ENCODE data around the gene MKX. TPM values are rescaled to one million over a fixed set of nuclear protein-coding genes. Genes with fewer than 3 reads are reported as not detected.

The MKX gene
- total and polyA plus RNA-seq, 4 donors: 0.57 to 3.0 (median 2.0) TPM; not detected in 1

- Histone ChIP-seq H3K27me3 (ENCODE audit: control insufficient read depth in 4 of 4, insufficient read depth in 4 of 4, low read length in 3 of 4) (no peaks in the 10 kb centered on the region), H3K9me3 (ENCODE audit: control insufficient read depth in 4 of 4, low read length in 3 of 4) (no peaks in the 10 kb centered on the region), H3K4me3 (ENCODE audit: low read depth in 1 of 3, low read length in 3 of 3) (no peak overlapping the region), H3K27ac (ENCODE audit: low read depth in 1 of 2, low read length in 2 of 2) (no peak overlapping the region), H3K9ac (ENCODE audit: low read depth in 1 of 2, low read length in 2 of 2) (no peak overlapping the region), H3K36me3 (ENCODE audit: control insufficient read depth in 4 of 4, insufficient read depth in 3 of 4, low read depth in 1 of 4, low read length in 3 of 4) (no peaks in the 10 kb centered on the region), H3K4me1 (ENCODE audit: control insufficient read depth in 4 of 4, insufficient read depth in 4 of 4, low read length in 3 of 4) (no peaks in the 10 kb centered on the region)
- no peak for DNase-seq (ENCODE audit: low spot score)
- TF ChIP-seq GABPA (IDR thresholded peaks at IDR 0.05 in 1 of 2, conservative IDR thresholded peaks at IDR 0.05 in 1 of 2): no peak
- WGBS: 83% methylated on average over 1 of the region's 1 CpG
Observed at GRCh38 chr10:27688276-27688675, 57.3 kb downstream of the MKX start.

- DNase-seq (ENCODE audit: low spot score): no peak
- 63% methylated on average over 6 of the region's 6 CpGs for WGBS
- H3K4me1 ChIP-seq (ENCODE audit: control insufficient read depth in 4 of 4, insufficient read depth in 4 of 4, low read length in 3 of 4): no peaks in the 10 kb centered on the region
- TF ChIP-seq TAF1 (conservative IDR thresholded peaks at IDR 0.05): no peak
- TF ChIP-seq ATF3 (IDR thresholded peaks at IDR 0.05): no peak
- no peak for TF ChIP-seq YY1 (IDR thresholded peaks at IDR 0.05)
- TF ChIP-seq REST (IDR thresholded peaks at IDR 0.05): no peak
- TF ChIP-seq GABPA (IDR thresholded peaks at IDR 0.05 in 1 of 2, conservative IDR thresholded peaks at IDR 0.05 in 1 of 2): no peak
- TF ChIP-seq SP1 (IDR thresholded peaks at IDR 0.05): no peak
- no peak for TF ChIP-seq FOXA1 (IDR thresholded peaks at IDR 0.05)
- TF ChIP-seq CTCF (IDR thresholded peaks at IDR 0.05; ENCODE audit: low read depth, low read length, missing input control): no peak
- no peak for TF ChIP-seq ZBTB33 (IDR thresholded peaks at IDR 0.05)
- TF ChIP-seq FOXA2 (IDR thresholded peaks at IDR 0.05): no peak
- TF ChIP-seq EGR1 (IDR thresholded peaks at IDR 0.05; ENCODE audit: low read depth in 2 of 2): no peak
- TF ChIP-seq MAX (IDR thresholded peaks at IDR 0.05): no peak
- no peak for TF ChIP-seq NR2F2 (IDR thresholded peaks at IDR 0.05)
- TF ChIP-seq RXRA (IDR thresholded peaks at IDR 0.05): no peak
- TF ChIP-seq HNF4G (IDR thresholded peaks at IDR 0.05): no peak
- TF ChIP-seq JUND (IDR thresholded peaks at IDR 0.05): no peak
- no peak for TF ChIP-seq HNF4A (conservative IDR thresholded peaks at IDR 0.05)
- no peak for TF ChIP-seq RAD21 (IDR thresholded peaks at IDR 0.05)
- no peaks in the 10 kb centered on the region for H3K36me3 ChIP-seq (ENCODE audit: control insufficient read depth in 4 of 4, insufficient read depth in 3 of 4, low read depth in 1 of 4, low read length in 3 of 4)
- H3K9ac ChIP-seq (ENCODE audit: low read depth in 1 of 2, low read length in 2 of 2): no peak overlapping the region
- H3K27me3 ChIP-seq (ENCODE audit: control insufficient read depth in 4 of 4, insufficient read depth in 4 of 4, low read length in 3 of 4): no peaks in the 10 kb centered on the region
- no peak overlapping the region for H3K4me3 ChIP-seq (ENCODE audit: low read depth in 1 of 3, low read length in 3 of 3)
- no peak overlapping the region for H3K27ac ChIP-seq (ENCODE audit: low read depth in 1 of 2, low read length in 2 of 2)
- no peaks in the 10 kb centered on the region for H3K9me3 ChIP-seq (ENCODE audit: control insufficient read depth in 4 of 4, low read length in 3 of 4)
Observed at GRCh38 chr10:27687743-27688142, 57.9 kb downstream of the MKX start.

All from liver (tissue), 9 donors.